WERI-Rb-1 (cell line): Measurements from ENCODE around the gene NBEA.

Source experiments
- DNase-seq: peaks from one replicate; pipeline ENCODE4 v3.0.0-alpha.2; 2020
- H3K27ac ChIP-seq: fragments of 250-450 bp; sonication (Bioruptor Pico); 2 replicates; pipeline ENCODE4 v1.5.1; 2020; ENCODE audit warnings: mild to moderate bottlenecking, moderate library complexity
- H3K27me3 ChIP-seq: fragments of 250-450 bp; sonication (Bioruptor Pico); 2 replicates; pipeline ENCODE4 v1.5.1; 2021; ENCODE audit warnings: mild to moderate bottlenecking, low read depth, moderate library complexity; ENCODE audit not compliant: insufficient read depth, severe bottlenecking
- H3K36me3 ChIP-seq: fragments of 250-450 bp; sonication (Bioruptor Pico); 2 replicates; pipeline ENCODE4 v1.5.1; 2020; ENCODE audit warnings: mild to moderate bottlenecking, moderate library complexity
- H3K4me3 ChIP-seq: 2 replicates; pipeline ENCODE4 v1.5.1; 2011; ENCODE audit warnings: low read depth, mild to moderate bottlenecking, control low read depth, low read length
- H3K9me3 ChIP-seq: fragments of 250-450 bp; sonication (Bioruptor Pico); 2 replicates; pipeline ENCODE4 v1.5.1; 2021; ENCODE audit warnings: mild to moderate bottlenecking, moderate library complexity; ENCODE audit not compliant: severe bottlenecking
- TF ChIP-seq, protein P1 (sequence below): IDR thresholded peaks from 2 replicates; pipeline ENCODE4 v1.5.1; 2011; ENCODE audit warnings: low read depth, mild to moderate bottlenecking, control low read depth, inconsistent platforms, low read length

The NBEA gene

DNA sequence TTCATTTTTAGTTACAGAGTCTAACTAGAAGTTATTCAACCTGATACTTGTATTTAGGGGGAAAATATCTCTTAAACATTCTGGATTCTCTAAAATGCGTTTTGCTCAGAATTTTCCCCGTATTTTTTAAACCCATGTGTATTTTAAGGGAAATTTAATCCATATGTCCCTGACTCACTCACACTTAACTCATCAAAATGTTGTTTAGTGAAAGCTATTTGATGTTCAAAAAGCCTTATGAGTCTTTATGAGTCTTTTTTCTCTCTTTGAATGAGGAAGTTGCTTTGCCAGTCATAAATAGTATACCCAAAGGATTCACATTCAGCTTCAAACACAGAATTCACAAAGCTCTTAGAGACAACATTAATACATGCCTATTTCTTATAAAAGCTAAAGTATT lies 518.0 kb downstream of the NBEA start:
- TF ChIP-seq, protein P1, sequence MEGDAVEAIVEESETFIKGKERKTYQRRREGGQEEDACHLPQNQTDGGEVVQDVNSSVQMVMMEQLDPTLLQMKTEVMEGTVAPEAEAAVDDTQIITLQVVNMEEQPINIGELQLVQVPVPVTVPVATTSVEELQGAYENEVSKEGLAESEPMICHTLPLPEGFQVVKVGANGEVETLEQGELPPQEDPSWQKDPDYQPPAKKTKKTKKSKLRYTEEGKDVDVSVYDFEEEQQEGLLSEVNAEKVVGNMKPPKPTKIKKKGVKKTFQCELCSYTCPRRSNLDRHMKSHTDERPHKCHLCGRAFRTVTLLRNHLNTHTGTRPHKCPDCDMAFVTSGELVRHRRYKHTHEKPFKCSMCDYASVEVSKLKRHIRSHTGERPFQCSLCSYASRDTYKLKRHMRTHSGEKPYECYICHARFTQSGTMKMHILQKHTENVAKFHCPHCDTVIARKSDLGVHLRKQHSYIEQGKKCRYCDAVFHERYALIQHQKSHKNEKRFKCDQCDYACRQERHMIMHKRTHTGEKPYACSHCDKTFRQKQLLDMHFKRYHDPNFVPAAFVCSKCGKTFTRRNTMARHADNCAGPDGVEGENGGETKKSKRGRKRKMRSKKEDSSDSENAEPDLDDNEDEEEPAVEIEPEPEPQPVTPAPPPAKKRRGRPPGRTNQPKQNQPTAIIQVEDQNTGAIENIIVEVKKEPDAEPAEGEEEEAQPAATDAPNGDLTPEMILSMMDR = no peak
- no peak for DNase-seq

DNA sequence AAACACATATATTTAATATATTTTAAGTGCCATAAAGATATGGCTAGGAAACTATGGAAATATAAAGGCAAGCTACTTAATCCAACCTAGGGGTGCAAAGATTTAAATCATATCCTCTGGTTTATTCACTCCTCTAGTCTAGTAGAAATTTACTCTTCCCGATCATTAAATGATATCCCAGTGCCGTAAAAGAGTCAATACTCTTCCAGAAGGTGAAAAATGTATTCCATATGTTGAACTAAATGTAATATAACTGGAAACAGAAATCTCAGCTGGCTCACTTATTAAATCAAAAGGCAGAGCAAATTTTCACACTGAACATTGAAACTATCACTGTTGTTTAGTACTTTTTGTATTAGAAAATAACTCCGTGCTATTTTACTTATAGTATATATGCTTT lies 523.3 kb downstream of the NBEA start:
- H3K27ac ChIP-seq = no peak overlapping the region
- no peaks in the 10 kb centered on the region for H3K27me3 ChIP-seq
- DNase-seq = no peak
- TF ChIP-seq, protein P1 = no peak
- no peak overlapping the region for H3K4me3 ChIP-seq
- no peaks in the 10 kb centered on the region for H3K36me3 ChIP-seq
- no peaks in the 10 kb centered on the region for H3K9me3 ChIP-seq

More for the DNA sequence above, 518.0 kb downstream of the NBEA start:
- H3K27me3 ChIP-seq = no peaks in the 10 kb centered on the region
- no peak overlapping the region for H3K4me3 ChIP-seq
- no peaks in the 10 kb centered on the region for H3K9me3 ChIP-seq
- no peak overlapping the region for H3K27ac ChIP-seq
- no peaks in the 10 kb centered on the region for H3K36me3 ChIP-seq

DNA sequence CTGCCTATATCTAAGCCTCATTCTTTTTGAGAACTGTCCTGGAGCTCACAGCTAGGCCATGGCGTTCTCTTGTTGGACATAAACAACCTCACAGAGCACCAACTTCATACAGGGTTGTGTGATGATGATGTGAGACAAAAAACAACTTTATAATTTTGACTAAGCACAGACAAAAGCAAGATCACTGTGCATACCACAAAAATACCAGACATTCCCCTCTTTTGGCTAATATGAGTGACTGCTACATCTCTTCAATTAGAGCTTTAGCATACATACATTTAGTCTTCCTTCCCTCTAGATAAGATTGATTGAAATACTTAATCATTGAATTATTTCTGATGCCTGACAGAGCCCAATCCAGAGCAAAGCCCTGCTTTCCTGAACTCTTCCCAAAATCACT lies 526.1 kb downstream of the NBEA start:
- H3K27me3 ChIP-seq = no peaks in the 10 kb centered on the region
- no peak overlapping the region for H3K27ac ChIP-seq
- peaks cover 16% of the 10 kb centered on the region for H3K36me3 ChIP-seq
- no peak for DNase-seq
- no peaks in the 10 kb centered on the region for H3K9me3 ChIP-seq
- TF ChIP-seq, protein P1 = no peak
- H3K4me3 ChIP-seq = no peak overlapping the region

DNA sequence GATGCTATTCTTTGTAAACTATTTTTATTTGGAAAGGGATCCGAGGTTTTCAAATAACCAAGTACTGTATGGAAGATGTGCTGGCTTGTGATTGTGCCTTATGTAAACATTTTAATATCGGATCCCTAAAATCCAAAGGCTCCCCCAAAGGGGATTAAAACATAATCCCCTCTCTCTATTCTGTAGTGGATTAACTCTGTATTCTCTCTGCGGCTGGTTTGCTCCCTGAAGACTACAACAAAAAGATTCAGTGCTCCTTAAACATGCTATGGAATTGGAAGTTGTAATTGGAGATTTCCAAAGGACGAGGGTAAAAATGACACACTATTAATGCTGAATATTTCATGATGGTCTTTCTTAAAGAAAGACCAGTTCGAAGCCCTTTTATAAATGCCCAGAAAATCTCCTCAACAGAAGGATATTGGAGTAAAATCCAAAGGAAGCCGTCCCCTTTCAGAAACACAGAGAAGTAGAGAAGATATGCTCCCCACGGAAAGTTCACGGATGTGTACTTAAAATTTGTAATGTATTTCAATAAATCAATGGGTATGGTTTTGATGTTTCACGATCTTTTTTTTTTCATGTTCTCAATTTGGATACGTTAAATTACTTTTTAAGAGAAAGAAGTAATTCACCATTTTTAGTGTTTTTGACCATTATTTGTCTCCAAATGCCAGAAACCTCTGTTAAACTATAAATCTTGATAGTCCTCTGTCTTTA lies 527.9 kb downstream of the NBEA start:
- no peak for DNase-seq
- H3K9me3 ChIP-seq = no peaks in the 10 kb centered on the region
- TF ChIP-seq, protein P1 = no peak
- peak overlapping the region; percentile 97 for H3K27ac ChIP-seq
- H3K4me3 ChIP-seq = peak overlapping the region; percentile 56
- H3K27me3 ChIP-seq = no peaks in the 10 kb centered on the region
- H3K36me3 ChIP-seq = peaks cover 32% of the 10 kb centered on the region

DNA sequence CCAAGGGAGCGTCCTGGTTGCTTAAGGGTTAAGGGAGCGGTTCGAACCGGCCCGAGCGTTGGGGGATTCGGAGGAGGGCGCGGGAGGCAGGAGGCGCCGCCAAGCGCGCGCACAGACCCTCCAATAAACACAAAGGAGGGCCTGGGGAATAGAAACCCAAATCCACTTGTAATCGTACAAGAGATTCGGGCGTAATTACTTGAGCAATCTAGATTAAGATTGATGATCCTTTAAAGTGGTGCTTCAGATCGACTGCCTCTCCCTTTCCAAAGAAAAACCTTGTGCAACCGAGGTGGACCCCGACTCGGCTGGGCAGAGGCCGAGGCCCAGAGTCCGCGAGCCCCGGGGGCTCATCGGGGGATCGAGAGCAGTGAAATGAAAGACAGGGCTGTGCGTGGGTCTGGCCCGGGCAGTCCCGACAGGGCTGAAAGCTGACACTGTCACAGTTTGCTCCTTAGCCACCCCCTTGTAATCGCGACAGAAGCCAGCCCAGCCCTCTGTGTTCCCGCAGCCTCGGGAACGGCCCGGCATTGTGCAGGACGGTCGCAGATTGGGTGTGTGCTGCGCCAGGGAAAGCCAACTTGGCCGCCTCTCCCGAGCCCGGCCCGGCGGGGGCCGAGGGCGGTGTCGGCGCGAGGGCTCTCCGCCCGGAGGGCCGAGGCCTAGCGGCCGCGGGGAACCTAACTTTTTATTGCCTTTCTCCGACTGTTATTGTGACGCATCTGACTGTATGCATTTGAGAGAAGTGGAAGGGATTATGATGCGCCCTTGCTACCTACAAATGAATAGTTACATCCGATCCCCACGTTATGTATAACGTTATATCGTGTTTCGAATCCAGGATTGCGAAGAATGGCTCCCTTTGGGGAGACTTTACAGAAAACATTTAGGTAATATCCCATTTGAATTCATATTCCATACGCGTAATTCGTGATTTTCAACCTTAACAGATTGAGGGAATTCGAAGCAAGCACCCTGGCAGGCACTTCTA lies 528.9 kb downstream of the NBEA start:
- Histone ChIP-seq H3K4me3 (peak overlapping the region; percentile 56), H3K9me3 (no peaks in the 10 kb centered on the region), H3K36me3 (peaks cover 42% of the 10 kb centered on the region), H3K27me3 (no peaks in the 10 kb centered on the region), H3K27ac (peak overlapping the region; percentile 97)
- DNase-seq = peak; percentile 81
- TF ChIP-seq, protein P1 = no peak
